HG03097 (cell line): Measurements from ENCODE around the gene CFAP410.

Experiments used
- ATAC-seq: cut with Tn5 transposase; IDR thresholded peaks from one replicate; pipeline ENCODE4 v1.9.1; 2021; ENCODE audit not compliant: unreplicated experiment, low FRiP score

Gene CFAP410

GRCh38 chr21:44331650-44332307 lies 7.4 kb downstream of the CFAP410 start:
- no peak for ATAC-seq

- no peak for ATAC-seq
These were observed 8.0 kb downstream of the CFAP410 start for GRCh38 chr21:44331209-44331608.

DNA sequence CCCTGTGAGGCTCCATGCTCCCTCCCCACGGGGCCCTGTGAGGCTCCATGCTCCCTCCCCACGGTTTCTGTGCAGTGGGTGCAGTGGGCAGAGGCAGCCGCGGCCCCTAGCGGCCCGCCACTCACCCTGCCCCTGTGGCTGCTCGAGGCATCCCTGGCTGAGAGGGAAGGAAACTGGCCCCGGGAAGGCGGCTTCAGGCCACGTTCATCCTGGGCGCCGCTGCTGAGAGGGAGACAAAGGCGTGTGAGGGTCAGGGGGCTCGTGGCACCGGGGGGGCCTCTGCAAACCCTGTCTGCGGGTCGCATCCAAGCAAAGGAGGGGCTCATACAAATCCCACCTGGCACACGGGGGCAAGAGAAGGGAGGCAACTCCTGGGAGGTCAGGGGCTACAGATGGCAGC lies 8.5 kb downstream of the CFAP410 start:
- no peak for ATAC-seq

DNA sequence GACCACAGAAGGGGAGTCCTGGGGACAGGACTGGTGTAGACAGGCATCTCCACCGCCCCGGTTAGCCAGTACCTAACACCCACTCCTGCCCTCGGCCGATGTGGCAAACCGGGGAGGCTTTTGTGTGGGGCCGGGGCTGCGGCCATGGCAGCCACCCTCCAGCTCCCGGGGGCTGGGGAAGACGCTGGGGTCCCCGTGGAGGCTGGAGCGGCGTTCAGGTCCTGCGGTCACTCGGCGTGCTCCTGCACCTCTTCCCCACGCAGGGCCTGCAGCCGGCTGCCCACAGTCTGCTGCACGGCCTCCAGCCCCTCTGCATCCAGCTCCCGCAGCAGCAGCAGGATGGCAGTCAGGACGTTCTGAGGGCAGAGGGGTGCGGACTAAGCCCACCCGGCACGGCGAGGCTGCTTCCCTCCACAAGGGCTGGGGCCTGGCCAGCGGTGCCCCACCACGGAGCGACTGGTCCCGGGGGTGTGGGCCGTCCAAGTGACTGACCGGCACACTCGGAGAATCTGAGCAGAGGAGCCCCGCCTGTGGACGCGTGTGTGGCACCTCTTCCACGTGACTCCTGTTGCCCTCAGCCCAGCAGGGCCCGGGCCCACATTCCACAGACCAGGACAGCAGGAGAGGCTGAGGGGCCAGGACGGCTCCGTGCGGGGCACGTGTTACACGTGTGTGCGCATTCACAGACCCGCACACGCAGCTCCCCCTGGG lies 9.1 kb downstream of the CFAP410 start:
- ATAC-seq = no peak

DNA sequence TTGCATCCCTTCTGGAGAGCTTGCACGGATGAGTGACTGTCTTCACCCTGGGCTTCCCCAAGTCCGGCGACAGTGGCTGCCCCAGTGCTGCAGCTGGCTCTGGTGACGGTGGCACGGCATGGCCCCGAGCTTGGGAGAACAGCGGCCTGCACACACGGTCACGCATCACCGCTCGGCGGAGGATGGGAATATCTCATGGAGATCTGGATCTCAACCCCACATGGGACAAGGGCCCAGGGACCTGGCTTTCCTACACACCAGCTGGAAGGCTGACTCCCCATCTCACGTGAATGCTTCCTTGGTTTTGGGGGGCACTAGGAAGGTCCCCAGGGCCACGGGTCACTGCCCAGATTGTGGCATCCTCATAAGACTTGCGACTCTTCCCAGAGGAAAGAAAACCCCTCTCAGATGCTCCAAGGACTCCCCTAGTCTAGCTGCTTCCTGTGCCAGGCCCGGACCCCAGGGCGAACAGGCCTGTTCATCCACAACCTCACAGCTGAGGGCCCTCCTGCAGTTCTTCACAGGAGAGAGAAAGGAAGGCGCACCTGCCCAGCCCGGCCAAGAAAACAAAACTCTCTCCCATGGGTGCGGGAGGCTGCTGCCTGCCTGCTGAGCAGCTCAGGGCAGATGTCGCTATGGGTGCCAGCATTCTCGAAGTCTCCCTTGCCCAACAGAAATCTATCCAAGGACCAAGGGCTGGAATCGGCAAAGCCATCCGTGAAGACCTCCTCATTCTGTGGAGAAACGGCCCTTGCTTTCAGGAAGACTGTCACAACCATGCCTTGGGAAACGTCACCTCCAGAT lies 9.9 kb downstream of the CFAP410 start:
- ATAC-seq = no peak

GRCh38 chr21:44328242-44328895 lies 10.8 kb downstream of the CFAP410 start:
- ATAC-seq = no peak

GRCh38 chr21:44327603-44327974 lies 11.6 kb downstream of the CFAP410 start:
- no peak for ATAC-seq

- no peak for ATAC-seq
These were observed 12.2 kb downstream of the CFAP410 start for GRCh38 chr21:44326716-44327602.

DNA sequence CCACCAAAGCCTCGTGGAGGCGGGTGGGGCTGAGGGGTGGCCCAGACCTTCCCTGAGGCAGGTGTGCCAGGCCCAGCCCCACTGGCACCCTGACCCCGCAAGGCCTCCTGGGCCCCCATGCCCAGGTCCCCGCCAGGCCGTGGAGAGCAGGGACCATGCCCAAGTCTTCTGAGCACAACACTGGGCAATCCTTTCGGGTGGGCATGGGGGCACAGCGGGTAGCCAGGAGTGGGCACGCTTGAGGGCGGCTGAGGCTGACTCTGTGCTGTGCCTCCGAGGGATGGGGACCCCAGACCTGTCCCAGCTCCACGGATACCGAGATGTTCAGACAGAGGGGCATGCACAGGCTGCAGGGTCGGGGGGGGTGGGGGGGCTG lies 12.9 kb downstream of the CFAP410 start:
- ATAC-seq = no peak

DNA sequence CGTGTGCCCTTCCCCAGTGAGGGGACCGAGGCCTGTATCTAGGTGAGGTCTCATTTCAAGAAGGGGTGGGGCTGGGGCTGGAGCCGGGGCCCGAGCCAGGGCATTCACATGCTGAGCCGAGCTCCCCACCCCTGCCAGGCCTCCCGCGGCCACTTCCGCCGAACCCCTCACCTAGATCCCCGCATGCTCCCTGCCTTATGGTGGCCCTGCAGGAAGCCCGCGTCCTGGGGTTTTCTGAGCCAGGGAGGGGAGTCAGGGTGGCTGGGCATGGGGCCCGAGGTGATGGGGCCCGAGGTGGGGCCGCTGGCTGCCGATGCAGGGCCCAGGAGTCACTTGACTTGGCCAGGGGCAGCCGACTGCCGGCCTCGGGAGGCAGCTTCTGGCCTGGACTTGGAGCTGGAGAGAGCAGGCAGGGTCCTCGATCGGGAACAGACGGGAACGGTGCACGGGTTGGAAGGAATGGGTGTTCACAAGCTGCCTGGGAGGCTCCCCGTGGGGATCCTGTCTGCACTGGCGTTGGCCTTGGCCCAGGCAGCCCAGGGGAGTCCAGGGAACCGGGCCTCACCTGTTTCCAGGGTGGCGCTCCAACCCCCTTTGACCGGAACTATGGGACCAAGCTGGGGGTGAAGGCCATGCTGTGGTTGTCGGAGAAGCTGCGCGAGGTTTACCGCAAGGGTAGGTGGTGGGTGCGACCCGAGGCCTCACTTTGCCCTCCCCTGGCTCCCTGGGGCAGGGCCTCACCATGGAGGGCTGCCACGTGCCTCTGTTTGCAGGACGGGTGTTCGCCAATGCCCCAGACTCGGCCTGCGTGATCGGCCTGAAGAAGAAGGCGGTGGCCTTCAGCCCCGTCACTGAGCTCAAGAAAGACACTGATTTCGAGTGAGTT lies 13.6 kb downstream of the CFAP410 start:
- ATAC-seq = no peak

DNA sequence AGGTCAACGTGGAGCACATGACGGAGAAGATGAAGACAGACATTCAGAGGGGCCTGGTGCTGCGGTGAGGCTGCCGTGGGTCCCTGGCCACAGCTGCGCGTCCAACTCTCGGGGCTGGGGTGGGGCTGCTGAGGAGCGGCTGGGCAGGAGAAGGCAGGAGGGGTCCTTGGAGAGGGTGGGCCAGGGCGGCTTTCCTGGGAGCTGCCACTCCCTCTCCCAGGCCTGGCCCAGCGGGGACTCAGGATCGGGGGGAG lies 14.4 kb downstream of the CFAP410 start:
- ATAC-seq = no peak

GRCh38 chr21:44324106-44324853 lies 14.9 kb downstream of the CFAP410 start:
- no peak for ATAC-seq

GRCh38 chr21:44323591-44323990 lies 15.6 kb downstream of the CFAP410 start:
- no peak for ATAC-seq

- ATAC-seq = no peak
These were observed 16.4 kb downstream of the CFAP410 start for GRCh38 chr21:44322621-44323325.

DNA sequence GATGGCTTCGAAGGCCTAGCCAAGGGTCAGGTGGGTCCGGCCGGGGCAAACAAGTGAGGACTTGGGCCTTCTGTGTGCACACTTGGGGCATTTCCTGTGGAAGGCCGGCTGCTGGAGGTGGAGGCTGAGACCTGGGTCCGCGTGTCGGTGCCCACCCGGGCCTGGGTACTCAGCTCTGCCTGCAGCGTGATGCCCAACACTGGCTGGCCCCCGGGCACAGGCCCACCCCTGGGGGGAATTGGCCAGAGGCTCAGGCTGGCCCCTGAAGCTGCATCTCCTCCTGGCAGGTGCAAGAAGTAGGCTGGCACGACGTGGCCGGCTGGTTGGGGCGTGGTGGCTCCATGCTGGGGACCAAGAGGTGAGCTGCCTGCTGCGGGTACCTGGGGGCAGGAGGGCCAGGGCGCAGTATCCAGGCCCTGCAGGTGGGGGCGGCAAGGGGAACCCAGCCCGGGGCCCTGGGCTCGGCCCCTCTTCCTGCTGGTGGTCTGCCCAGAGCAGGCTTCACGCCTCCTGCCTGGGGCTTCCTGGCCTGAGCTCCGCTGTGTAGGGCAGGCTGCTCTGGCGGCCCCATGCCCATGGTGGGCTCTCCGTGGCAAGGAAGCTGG lies 17.2 kb downstream of the CFAP410 start:
- ATAC-seq = no peak

DNA sequence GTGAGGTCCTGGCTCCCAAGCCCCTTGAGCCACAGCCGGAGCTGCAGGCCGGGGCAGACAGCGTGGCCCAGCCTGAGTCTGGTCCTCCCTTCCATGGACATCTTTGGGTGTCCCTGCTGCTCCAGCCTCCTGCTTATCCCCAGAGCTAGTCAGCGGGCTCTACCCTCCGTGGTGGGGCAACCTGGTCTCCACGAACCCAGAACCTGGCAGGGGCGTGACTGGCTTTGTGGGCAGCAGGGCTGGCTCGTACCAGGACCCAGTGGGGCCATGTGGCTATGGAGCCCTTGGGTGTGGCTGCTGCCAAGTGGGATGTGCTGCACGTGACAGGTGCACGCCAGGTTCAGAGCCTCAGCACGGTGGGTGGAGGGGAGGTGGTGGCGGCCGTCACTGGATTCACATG lies 18.3 kb downstream of the CFAP410 start:
- no peak for ATAC-seq

GRCh38 chr21:44319407-44320065 lies 19.7 kb downstream of the CFAP410 start:
- ATAC-seq = no peak
